NCI-H2029 (cell line): ENCODE measurements around the gene TMEM271.
"Not testable (repeated sequence)": the region's sequence is repeated elsewhere in the genome, so short reads cannot be mapped to it uniquely, and the experiment has no call there.

Experiments used
- DNase-seq: peaks from one replicate; lab custom pipeline; 2025; lab: John Stamatoyannopoulos, UW

TMEM271 gene

GRCh38 chr4:610411-611261, 34.5 kb upstream of the TMEM271 start:
- peak; percentile 75 for DNase-seq

- DNase-seq, result no peak
These were observed 33.4 kb upstream of the TMEM271 start for GRCh38 chr4:609400-610050.

- no peak for DNase-seq
These were observed 32.1 kb upstream of the TMEM271 start for GRCh38 chr4:608236-608635.

GRCh38 chr4:605702-606425, 29.8 kb upstream of the TMEM271 start:
- no peak for DNase-seq

- no peak for DNase-seq
These were observed 28.0 kb upstream of the TMEM271 start for GRCh38 chr4:604131-604530.

- DNase-seq, result peak; percentile 57
These were observed 26.5 kb upstream of the TMEM271 start for GRCh38 chr4:602559-602942.

GRCh38 chr4:601612-602558, 25.8 kb upstream of the TMEM271 start:
- DNase-seq, result no peak

GRCh38 chr4:600850-601515, 24.9 kb upstream of the TMEM271 start:
- no peak for DNase-seq

- no peak for DNase-seq
These were observed 24.1 kb upstream of the TMEM271 start for GRCh38 chr4:600166-600565.

GRCh38 chr4:598925-599324, 22.8 kb upstream of the TMEM271 start:
- DNase-seq, result no peak

- no peak for DNase-seq
These were observed 16.9 kb upstream of the TMEM271 start for GRCh38 chr4:592825-593520.

GRCh38 chr4:592178-592577, 16.1 kb upstream of the TMEM271 start:
- DNase-seq, result not testable (repeated sequence)

GRCh38 chr4:590313-590841, 14.3 kb upstream of the TMEM271 start:
- no peak for DNase-seq

GRCh38 chr4:589219-589963, 13.3 kb upstream of the TMEM271 start:
- DNase-seq, result no peak

GRCh38 chr4:588351-588849, 12.3 kb upstream of the TMEM271 start:
- no peak for DNase-seq

- no peak for DNase-seq
These were observed 11.7 kb upstream of the TMEM271 start for GRCh38 chr4:587671-588350.

GRCh38 chr4:583820-584219, 7.7 kb upstream of the TMEM271 start:
- no peak for DNase-seq

GRCh38 chr4:581753-582361, 5.8 kb upstream of the TMEM271 start:
- no peak for DNase-seq
